TTC549 (cell line): ENCODE measurements around the gene TACC2.
"Not testable (repeated sequence)": the region's sequence is repeated elsewhere in the genome, so short reads cannot be mapped to it uniquely, and the experiment has no call there.

Experiments used
- FAIRE-seq: peaks from 2 replicates; lab custom pipeline; 2012; peaks lifted over from hg19 to GRCh38; lab: Jason Lieb, UNC

Gene TACC2

GRCh38 chr10:122093076-122093475, 104.1 kb downstream of the TACC2 start:
- FAIRE-seq = no peak

DNA sequence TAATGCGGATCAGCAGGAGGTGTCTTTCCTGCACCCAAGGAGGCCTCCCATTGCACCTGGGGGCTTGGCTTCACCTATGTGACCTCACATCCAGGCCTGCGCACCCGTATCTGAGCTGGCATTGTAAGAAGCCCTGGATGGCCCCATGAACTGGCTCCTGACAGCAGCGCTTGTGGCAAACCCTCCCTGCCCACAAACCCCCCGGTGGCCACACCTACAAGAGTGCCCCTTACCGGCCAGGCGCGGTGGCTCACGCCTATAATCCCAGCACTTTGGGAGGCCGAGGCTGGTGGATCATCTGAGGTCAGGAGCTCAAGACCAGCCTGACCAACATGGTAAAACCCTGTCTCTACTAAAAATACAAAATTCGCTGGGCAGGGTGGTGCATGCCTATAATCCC, 107.2 kb downstream of the TACC2 start:
- not testable (repeated sequence) for FAIRE-seq

GRCh38 chr10:122096705-122097104, 107.7 kb downstream of the TACC2 start:
- FAIRE-seq = no peak

DNA sequence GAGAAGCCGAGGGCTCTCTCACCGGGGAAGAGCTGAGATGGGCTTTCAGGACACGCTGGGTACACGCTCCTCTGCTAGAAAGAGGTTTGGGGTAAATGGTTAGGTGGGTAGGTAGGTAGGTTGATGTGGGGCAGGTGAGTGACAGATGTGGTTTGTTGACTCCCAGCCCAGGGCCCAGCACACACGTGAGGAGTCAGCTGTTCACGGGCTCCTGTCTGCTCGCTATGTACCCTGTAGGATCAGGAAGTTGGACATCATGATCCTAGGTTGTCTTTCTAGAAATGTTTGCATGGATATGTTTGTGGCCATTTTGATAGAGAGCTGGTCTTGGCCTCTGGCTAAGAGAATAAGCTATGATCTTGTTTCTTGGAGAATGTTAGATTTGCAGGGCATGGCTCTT, 109.0 kb downstream of the TACC2 start:
- FAIRE-seq = no peak

DNA sequence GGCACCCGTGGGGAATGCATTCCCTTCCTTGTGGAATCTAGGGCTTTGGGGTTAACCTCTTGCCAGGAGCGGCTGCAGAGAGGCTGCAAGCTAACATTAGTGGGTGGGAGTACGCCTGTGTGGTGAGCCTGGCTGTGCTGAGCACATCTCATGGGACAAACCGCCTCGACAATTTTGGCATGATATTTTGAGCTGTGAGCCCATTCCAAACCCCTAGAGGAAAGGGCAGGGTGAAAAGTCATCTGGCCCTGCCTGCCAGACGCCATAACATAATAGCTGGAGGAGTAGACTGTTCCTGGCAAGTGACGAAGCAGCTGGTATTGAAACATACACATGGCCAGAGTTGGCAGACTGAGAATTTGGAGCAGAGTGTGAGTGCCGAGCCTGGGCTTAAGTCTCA, 110.0 kb downstream of the TACC2 start:
- FAIRE-seq = no peak

DNA sequence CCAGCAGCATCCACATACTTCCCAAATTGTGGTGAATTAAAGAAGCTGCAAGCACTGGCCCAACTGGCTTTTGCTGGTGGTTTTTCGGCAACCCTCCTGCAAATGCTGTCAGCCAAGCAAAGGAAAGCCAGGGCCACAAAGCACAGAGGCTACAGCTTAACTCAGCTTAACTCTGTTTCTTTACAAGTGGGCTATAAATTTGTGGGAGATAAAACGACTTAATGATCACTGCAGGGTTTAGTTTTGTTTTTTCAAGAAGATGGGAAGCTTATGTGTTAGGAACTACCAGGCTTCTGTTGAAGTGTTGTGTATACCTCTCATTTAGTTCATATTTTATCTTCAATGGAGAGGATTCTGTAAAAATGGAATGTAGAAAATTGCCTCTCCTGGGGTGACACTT, 110.6 kb downstream of the TACC2 start:
- no peak for FAIRE-seq

DNA sequence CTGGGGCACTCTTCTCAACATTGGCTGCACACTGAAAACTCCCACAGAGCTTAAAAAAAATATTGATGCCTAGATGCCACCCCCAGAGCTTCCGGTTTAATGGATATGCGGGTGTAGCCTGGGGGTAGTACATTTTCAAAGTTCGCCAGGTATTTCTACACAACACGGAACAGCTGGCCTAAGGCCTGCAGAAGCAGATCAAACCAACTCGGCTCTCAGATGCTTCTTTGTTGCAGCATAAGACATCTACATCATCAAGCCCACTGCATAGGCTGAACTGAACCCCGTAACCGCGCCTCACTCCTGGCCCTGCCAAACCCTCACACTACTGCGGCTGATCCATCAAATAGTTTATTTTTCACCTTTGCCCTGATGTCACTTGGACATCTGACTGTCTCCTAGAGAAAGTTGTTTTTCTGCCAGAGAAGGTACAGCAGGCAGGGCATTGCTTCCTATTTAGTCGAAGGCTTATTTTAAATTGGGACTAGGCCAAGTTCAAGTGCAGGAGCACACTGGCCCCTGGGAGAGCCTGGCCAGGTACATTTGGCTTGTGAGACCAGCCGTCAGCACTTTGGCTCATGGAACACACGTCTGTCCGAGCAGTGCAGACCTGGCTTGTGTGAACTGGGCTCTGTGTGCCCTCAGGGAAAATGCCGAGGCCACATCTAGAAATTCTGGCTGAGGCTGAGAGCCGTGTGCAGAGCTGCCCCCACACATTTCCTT, 113.3 kb downstream of the TACC2 start:
- no peak for FAIRE-seq

- no peak for FAIRE-seq
These were observed 114.0 kb downstream of the TACC2 start for GRCh38 chr10:122102869-122103525.

DNA sequence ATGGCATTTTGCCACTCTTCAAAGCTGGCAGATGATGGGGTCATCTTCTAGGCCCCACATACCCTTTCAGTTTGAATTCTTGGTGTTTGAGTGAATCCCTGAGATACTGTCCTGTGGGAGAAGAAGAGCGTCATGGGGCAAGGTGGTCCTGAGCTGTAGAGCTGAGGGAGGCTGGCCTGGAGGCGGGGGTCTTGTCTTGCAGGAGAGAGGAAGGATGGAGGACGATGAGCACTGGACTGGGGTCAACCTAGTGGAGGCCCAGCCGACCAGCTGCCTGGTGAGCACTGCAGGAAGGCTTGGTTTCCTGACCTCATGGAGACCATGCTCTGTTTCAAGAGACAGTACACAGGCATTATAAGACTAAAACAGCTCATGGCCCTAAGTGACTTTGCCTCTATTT, 114.6 kb downstream of the TACC2 start:
- no peak for FAIRE-seq

GRCh38 chr10:122108786-122109185, 119.8 kb downstream of the TACC2 start:
- not testable (repeated sequence) for FAIRE-seq

DNA sequence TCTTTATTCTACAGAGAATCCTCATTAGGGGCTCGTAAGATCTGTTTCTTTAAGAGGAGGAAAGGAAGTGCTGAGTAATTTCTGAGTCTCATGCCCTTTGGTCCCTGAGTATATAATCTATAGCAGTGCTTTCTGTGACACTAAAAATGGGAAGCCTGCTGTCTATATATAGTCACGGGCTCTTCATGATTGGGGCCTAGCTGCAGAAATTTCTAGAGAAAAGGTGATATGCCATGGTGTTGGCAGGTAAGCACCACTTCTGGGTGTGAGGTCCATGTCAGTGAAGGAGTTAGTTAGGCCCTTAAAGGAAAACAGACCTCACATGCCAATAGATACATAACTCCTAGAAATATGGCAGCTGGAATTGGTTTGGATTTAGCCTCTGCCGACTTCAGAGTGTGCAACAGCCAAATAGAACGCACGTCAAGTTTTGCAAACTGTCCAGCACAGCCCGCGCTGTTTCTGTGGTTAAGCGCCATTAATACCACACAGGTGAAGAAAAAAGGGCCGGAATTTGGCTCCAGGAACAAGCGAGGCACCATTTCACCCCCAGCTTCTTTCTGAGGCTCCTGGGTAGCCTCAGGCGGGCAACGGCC, 123.2 kb downstream of the TACC2 start:
- FAIRE-seq = no peak

DNA sequence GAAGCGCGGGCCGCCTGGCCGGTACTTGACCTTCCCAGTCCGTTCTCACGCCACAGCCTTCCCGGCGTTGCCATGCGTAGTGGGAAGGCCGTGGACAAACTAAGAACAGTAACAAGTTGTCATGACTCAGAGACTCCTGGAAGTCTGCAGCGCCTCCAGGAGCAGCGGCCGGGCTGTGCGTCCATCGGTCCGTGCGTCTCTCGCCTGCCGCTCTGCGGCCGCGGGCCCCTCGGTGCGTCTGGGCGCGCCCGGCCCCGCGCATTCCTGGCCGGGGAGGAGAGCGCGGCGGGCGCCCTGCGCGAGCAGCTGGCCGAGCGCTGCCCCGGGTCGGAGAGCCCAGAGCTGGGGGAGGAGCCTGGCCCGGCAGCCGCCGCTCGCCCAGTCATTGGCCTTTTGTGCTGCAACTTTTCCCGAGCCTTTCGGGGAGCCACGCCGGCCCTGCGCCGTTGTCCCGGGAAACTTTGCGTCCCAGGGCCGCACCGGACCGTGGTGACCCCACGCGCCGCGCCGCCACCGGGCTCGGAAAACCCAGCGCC, 123.7 kb downstream of the TACC2 start:
- FAIRE-seq = no peak

GRCh38 chr10:122113161-122113944, 124.4 kb downstream of the TACC2 start:
- no peak for FAIRE-seq

GRCh38 chr10:122113945-122114747, 125.2 kb downstream of the TACC2 start:
- no peak for FAIRE-seq

DNA sequence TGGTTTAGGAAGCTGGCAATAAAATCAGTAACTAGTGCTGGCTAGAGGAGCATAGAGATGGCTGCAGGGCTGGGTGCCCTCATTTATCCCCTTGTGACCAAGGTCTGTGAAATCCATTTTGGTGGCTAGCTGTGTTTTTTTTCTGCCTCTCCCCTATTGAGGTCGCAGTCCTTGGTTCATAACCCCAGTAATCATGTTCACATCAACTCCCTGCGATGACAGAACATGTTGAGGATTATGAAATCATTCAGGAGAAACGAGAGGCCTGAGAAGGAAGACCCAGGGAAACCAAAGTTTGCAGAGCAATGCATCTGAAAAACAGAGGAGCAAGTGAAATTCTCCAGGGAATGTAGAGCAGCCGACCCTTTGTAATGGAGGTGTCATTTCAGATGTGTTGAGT, 126.9 kb downstream of the TACC2 start:
- no peak for FAIRE-seq

GRCh38 chr10:122116331-122116730, 127.4 kb downstream of the TACC2 start:
- FAIRE-seq = no peak

DNA sequence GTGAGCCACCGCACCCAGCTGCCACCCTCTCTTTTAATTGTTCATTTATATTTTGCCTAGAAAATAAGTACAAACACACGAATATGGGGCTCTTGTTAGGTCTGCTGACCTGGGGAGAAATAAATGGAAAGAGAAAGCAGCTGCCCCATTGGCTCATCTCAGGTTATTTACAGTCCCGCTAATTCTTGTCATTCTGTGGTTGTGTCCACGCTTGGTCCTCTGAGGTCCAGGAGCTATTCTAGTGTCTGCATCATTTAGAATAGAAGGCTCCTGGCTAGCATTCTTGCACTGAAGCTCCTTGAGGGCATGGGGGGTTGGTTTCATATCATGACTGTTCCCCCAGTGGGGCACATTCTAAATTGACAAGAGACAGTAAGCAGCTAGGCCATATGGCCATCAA, 128.5 kb downstream of the TACC2 start:
- FAIRE-seq = no peak

DNA sequence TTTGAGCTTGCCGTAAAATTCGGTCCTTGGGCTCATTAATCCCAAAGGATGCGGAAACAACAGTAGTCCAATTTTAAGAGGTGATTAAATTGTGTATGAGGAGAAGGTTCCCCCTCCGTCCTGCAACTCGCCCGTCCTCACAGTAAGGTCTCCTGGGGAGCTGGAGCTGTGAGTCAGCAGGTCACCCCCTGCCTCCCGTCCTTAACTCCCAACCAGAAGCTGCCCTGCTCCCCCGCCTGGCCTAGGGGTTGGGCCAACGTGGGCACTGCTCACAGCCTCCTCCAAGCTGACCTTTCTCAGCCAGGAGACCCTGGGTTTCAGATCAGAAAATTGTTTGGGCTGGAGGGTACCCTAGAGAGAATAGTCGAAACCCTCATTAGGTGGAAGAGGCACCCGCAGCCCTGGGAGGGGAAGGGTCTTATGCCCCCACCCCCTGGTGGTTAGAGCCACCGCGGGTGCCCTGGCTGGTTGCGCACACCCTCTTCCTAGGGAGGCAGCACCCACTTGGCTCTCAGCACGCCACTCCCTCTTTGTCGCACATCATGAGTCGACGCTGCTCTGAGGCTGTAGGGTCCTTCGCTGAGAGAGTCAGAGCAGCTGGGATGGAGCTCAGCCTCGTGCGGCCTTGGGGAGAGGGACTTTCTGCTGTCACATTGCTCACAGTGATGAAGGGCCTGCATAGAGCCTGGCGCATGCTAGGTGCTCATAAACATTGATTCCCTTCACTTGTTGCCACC, 131.2 kb downstream of the TACC2 start:
- no peak for FAIRE-seq

DNA sequence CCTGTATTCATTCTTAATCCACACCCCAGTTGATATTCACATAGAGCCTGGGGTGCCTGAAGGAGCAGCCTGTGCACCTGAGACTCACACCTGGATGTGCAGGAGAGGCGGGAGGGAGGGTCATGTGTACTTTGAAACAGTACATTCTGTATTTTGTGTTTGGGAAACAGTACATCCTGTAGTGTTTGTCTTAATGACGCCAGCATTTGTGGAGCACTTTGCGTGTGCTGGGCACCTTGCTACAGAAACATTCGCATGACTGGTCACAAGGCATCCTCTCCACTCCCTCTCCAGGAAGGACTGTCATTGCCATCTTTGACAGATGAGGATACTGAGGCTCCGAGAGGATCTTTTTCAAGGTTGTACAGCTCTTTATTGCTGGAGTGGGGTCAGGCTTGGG, 132.1 kb downstream of the TACC2 start:
- no peak for FAIRE-seq

GRCh38 chr10:122122493-122122892, 133.5 kb downstream of the TACC2 start:
- FAIRE-seq = no peak

DNA sequence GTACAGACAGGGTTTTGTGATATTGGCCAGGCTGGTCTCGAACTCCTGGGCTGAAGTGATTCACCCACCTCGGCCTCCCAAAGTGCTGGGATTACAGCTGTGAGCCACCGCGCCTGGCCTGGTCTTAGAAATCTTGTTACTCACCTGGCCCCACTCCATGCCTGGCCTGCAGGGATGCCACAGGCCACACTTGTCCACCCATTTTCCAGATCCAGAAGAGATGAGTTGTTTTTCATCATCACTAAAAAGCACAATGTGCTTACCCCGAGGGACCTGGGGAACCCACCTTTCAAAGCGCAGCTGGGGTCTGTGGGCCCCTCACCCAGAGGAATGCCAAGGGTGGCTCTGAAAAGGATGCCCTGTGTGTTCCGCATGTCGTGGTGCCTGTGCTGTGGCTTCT, 134.2 kb downstream of the TACC2 start:
- FAIRE-seq = no peak
